Immature natural killer cell (primary cell): ENCODE results near the gene GID8. TPM values are rescaled to one million over a fixed set of nuclear protein-coding genes. Genes with fewer than 3 reads are reported as not detected.

Experiments
- DNase-seq, 3 donors: peaks; one replicate each; pipeline ENCODE4 v3.0.0; 2022; ENCODE audit warnings: mixed read lengths in 1 of 3
- H3K27ac Mint-ChIP-seq, 6 donors: one replicate each; pipeline ENCODE4 v1.8.0; 2020; ENCODE audit warnings: mixed read lengths in 6 of 6, mild to moderate bottlenecking in 5 of 6, inconsistent platforms in 4 of 6, moderate library complexity in 3 of 6
- H3K27me3 Mint-ChIP-seq, 3 donors: one replicate each; pipeline ENCODE4 v1.8.0; 2020 to 2021; ENCODE audit warnings: low read depth in 3 of 3, mild to moderate bottlenecking in 3 of 3, mixed read lengths in 3 of 3, moderate library complexity in 3 of 3, inconsistent platforms in 1 of 3
- H3K36me3 Mint-ChIP-seq, 3 donors: one replicate each; pipeline ENCODE4 v1.8.0; 2020; ENCODE audit warnings: mixed read lengths in 3 of 3, inconsistent platforms in 2 of 3, mild to moderate bottlenecking in 2 of 3
- H3K4me1 Mint-ChIP-seq, 2 donors: one replicate each; pipeline ENCODE4 v1.8.0; 2020; ENCODE audit warnings: inconsistent platforms in 2 of 2, mild to moderate bottlenecking in 2 of 2, mixed read lengths in 2 of 2, moderate library complexity in 1 of 2
- H3K4me3 Mint-ChIP-seq, 5 donors: one replicate each; pipeline ENCODE4 v1.8.0; 2020; ENCODE audit warnings: mild to moderate bottlenecking in 5 of 5, mixed read lengths in 5 of 5, inconsistent platforms in 3 of 5, moderate library complexity in 3 of 5
- H3K9me3 Mint-ChIP-seq, 6 donors: one replicate each; pipeline ENCODE4 v1.8.0; 2020; ENCODE audit warnings: mild to moderate bottlenecking in 6 of 6, mixed read lengths in 6 of 6, inconsistent platforms in 4 of 6, moderate library complexity in 3 of 6
- polyA plus RNA-seq, 3 donors: library from polyadenylated mRNA; unstranded; fragments of 300-500 nt; fragmentation: Illumina TruSeq; gene quantifications; one replicate each; pipeline ENCODE4 v1.2.3, GENCODE V29; 2021

The GID8 gene
- polyA plus RNA-seq, 3 donors from 2014 or later = 20.7 to 26.8 (median 21.3) TPM

DNA sequence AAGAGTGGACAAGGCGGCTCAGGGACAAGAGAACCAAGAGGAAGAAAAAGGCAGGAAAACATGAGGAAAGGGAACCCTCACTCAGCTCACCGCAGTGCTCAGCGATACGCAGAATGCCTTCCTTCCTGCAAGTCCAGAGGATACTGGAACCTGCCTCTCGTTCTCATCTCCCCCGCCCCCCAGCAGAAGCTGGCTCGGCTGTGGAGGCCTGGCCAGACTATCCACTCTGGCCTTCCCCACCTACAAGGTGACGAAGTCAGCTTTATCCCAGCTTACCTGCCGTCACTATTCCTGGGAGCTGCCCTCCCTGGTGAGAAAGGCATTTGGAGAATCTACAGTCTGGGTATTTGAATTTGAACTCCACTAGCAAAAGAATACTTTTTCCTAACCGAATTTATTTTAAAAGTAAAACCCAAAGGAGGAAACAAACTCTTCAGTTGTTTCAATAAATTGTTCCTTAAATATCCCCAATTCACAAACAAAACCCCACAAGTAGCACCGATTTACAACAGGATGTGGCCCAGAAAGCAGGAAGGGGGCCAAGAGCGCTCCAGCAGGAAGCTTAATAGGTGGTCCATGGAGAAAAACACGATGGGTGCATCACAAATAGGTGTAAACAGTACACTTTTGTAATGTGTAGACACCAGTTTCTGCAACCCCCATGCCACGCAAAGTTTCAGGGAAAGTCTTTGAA is 9.6 kb upstream of the GID8 start:
- Mint-ChIP-seq H3K27me3 (peaks cover 2 to 18% (median 8%) of the 10 kb centered on the region in 3 donors), H3K4me3 (peak overlapping the region; percentile 90 to 97 (median 93)), H3K9me3 (no peaks in the 10 kb centered on the region), H3K4me1 (peaks cover 62 to 73% of the 10 kb centered on the region in 2 donors), H3K27ac (peak overlapping the region; percentile 73 to 96 (median 94)), H3K36me3 (peaks cover 0 to 3% (median 0%) of the 10 kb centered on the region in 3 donors)
- peak in 1 of 3 donors; percentile 14 for DNase-seq

DNA sequence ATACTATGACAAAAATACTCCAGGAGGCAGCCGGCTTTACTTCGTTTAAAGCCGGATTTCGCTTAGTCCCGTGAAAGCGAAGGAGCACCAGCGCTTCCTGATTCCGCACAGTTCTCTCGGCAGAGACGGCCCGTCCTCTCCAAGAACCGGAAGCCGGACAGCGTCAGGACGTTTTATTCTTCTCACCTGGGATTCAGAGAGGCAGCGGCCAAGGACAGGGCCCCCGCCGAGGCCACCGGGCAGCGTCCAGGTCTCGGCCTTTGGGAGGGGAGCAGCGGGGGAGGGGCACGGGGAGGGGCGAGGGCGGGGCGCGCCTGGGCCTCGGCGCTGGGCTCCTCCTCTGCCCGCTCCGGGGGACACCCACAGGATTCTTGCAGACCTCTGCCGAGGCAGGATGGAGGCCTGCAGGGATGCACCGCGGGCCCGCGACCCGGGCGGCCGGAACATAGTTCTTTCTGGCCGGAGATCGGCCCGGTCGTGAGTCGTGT is 8.9 kb upstream of the GID8 start:
- H3K4me3 Mint-ChIP-seq = peak overlapping the region; percentile 90 to 97 (median 93)
- H3K4me1 Mint-ChIP-seq = peaks cover 55 to 66% of the 10 kb centered on the region in 2 donors
- H3K36me3 Mint-ChIP-seq = peaks cover 0 to 3% (median 0%) of the 10 kb centered on the region in 3 donors
- DNase-seq = peak; percentile 45 to 54 (median 51)
- H3K27me3 Mint-ChIP-seq = peaks cover 2 to 18% (median 8%) of the 10 kb centered on the region in 3 donors
- H3K27ac Mint-ChIP-seq = peak overlapping the region; percentile 73 to 96 (median 94)
- no peaks in the 10 kb centered on the region for H3K9me3 Mint-ChIP-seq

DNA sequence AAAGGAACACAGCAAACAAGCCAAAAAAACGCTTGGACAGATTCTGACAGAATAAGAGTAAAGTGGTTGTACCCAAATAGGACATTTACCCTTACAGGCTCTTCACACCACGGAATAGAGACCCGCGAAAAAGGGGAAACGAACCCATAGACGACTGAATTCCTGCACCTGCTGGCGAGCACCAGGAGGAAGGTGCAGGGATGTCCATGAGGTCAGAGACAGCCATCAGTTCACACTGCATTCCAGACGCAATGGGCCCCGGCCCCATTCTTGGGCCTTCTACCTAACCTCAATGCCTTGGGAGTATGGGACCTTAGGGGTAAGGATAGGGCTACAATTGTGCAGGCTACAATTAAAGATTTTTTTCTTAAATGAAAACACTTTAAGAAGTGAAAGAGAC is 6.5 kb upstream of the GID8 start:
- Mint-ChIP-seq H3K9me3 (no peaks in the 10 kb centered on the region), H3K4me3 (no peak overlapping the region), H3K36me3 (no peaks in the 10 kb centered on the region), H3K27me3 (peaks cover 0 to 5% (median 1%) of the 10 kb centered on the region in 3 donors), H3K4me1 (peaks cover 40 to 50% of the 10 kb centered on the region in 2 donors), H3K27ac (peak overlapping the region in 1 of 6 donors; percentile 59)
- no peak for DNase-seq

DNA sequence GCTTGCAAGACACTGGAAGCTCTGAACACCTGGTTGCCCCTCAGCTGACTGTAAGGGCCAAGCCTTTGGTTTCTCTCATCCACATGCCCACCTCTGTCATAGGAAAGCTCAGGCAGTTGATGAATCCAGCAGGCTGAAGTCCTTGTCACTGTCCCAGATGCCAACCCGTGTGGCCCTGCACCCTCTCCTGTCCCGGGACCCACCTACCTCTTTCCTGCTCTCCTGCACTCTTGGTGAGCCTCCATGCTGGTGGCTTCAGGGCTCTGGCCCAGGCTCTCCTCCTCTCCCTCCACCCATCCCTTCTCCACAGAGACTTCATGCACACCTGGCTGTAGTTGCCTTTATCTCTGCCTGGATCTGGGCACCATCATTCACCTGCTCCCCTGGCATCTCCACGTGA is 4.0 kb upstream of the GID8 start:
- Mint-ChIP-seq H3K9me3 (no peaks in the 10 kb centered on the region), H3K27ac (no peak overlapping the region), H3K4me3 (no peak overlapping the region), H3K36me3 (no peaks in the 10 kb centered on the region), H3K4me1 (peaks cover 30 to 47% of the 10 kb centered on the region in 2 donors), H3K27me3 (peaks cover 6 to 15% (median 6%) of the 10 kb centered on the region in 3 donors)
- DNase-seq = no peak

DNA sequence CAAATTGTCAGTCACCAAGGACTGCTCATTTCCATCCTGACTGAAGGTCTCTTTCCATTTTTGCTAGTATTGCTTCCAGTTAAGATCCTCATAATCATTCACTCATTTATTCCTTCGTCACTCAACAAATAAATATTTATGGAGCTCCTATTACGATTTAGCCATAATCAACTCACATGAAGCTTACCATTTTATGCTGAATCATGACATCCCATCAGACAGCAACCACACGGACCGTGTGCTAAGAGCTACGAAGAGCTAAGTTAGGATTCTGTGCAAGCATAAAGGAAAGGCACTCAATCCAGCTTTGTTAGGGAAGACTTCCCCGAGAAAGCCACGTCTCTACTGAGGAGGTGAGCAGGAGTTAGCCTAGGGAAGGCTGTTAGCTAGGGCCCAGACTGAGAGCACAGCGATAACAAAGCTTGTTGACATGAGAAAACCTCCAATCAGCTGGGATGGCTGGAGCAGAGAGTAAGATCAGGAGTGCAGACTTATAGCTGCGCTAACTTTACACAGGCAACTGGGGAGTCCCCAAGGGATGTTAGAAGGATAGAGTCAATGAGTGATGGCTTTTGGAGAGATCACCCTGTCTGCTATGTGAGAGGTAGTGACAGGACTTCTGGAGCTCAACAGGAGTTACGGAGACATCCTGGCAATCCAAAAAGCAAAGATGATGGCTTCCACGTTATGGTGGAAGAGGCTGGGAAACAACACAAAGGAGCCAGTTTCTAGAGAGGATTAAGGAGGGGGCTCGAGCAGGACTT is 2.6 kb upstream of the GID8 start:
- no peak overlapping the region for H3K27ac Mint-ChIP-seq
- no peak overlapping the region for H3K4me3 Mint-ChIP-seq
- H3K36me3 Mint-ChIP-seq = no peaks in the 10 kb centered on the region
- DNase-seq = no peak
- peaks cover 29 to 48% of the 10 kb centered on the region in 2 donors for H3K4me1 Mint-ChIP-seq
- no peaks in the 10 kb centered on the region for H3K9me3 Mint-ChIP-seq
- H3K27me3 Mint-ChIP-seq = peaks cover 6 to 15% (median 6%) of the 10 kb centered on the region in 3 donors

DNA sequence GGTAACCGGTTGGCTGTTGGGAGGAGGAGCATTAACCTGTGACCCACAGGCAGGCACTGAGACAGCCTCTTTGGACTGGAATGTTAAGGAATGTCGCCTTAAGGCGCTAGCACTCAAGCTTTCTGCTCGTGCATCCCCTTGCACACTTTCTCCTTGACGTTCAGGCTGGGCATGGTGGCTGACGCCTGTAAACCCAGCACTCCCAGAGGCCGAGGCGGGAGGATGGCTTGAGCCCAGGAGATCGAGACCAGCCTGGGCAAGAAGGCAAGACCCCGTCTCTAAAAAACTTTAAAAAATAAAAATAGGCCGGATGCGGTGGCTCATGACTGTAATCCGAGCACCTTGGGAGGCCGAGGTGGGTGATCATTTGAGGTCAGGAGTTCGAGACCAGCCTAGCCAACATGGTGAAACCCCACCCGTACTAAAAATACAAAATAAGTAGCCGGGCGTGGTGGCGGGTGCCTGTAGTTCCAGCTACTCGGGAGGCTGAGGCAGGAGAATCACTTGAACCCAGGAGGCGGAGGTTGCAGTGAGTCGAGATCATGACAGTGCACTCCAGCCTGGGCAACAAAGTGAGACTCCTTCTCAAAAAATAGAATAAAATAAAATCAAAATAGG is 1.9 kb upstream of the GID8 start:
- Mint-ChIP-seq H3K4me3 (peak overlapping the region in 2 of 5 donors; percentile 41 to 97), H3K27me3 (peaks cover 6 to 15% (median 6%) of the 10 kb centered on the region in 3 donors), H3K36me3 (no peaks in the 10 kb centered on the region), H3K4me1 (peaks cover 29 to 52% of the 10 kb centered on the region in 2 donors), H3K9me3 (no peaks in the 10 kb centered on the region), H3K27ac (no peak overlapping the region)
- DNase-seq = no peak

DNA sequence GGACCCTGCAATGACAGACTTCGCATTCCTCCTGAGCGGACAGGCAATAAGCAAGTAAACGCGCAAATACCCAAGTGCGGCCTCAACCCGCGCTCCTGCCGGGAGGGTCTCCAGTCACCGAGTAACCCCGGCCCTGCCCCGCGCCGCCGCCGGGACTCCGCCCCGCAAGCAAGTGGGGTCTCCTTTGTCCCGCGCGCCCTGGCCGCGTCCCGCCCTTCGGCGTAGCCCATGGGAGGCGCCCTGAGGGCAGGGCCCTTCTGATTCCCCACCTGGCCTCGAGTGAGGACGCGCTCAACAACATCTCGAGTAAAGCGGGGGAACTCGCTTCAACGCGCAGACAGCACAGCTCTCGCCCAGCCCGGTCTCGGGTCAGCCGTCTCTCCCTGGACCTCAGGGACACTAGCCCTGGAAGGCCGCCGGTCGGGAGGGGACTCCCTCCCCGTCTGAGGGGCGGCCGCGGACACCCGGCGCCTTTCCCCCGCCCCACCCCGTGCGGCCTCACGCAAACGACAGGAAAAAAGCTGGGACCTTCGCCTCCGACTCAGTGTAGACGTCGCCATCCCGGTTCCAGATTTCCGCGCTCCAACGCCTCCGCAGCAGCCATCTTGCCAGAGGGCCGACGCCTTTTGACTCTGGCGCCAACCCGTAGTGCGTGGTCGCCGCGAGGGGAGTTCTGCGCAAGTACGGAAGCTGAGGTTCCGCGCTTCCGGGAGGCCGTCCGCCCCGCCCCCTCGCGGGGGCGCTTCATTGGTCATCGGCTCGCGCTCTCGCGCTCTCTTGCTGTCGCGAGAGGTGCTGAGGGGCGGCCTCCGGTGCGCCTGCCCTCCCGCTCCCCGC is 461 bp upstream of the GID8 start:
- H3K4me3 Mint-ChIP-seq = peak overlapping the region; percentile 96 to 99 (median 97)
- no peaks in the 10 kb centered on the region for H3K9me3 Mint-ChIP-seq
- H3K27ac Mint-ChIP-seq = peak overlapping the region; percentile 92 to 98 (median 96)
- peaks cover 6 to 15% (median 6%) of the 10 kb centered on the region in 3 donors for H3K27me3 Mint-ChIP-seq
- DNase-seq = peak; percentile 97
- H3K4me1 Mint-ChIP-seq = peaks cover 33 to 61% of the 10 kb centered on the region in 2 donors
- peaks cover 0 to 4% (median 0%) of the 10 kb centered on the region in 3 donors for H3K36me3 Mint-ChIP-seq

DNA sequence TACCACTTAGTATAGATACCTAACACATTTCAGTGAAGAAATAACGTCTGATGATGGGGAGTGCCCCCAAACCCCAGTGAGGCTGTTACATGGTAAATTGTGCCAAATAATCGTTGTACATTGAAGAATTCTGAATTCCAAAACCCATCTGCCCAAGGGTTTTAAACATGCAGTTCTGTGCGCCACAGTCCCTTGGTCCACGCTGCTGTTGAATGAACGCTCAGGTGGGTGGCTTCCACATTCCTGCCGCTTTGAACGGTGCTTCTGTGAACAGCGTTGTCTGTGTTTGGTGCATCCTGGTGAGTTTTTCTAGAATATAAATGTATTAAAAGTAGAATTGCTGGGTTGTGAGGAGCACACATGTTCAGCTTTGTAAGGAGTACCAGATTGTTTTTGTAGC is 2.9 kb downstream of the GID8 start:
- Mint-ChIP-seq H3K27ac (no peak overlapping the region), H3K4me1 (peaks cover 33 to 51% of the 10 kb centered on the region in 2 donors), H3K4me3 (peak overlapping the region in 2 of 5 donors; percentile 32 to 36), H3K27me3 (peaks cover 6 to 15% (median 6%) of the 10 kb centered on the region in 3 donors), H3K9me3 (no peaks in the 10 kb centered on the region), H3K36me3 (peaks cover 10 to 23% (median 10%) of the 10 kb centered on the region in 3 donors)
- DNase-seq = no peak

DNA sequence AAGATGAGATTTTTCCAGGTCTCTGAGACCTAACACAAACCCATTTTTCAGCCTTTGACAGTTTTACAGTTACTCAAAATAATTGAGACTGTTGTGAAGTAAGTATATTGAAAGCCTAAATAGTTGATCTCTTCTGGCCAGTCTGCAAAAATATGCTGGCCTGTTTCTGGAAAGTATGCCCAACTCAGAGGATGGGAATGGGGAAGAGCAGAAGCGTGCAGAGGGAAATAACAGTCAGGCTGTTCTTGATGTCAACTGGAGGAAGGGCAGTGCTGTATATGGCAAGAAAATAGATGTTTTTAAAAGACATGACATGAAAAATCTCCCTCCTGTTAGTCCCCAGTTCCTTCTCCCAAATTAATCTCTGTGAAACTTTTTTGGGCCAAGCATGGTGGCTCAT is 3.8 kb downstream of the GID8 start:
- peaks cover 10 to 23% (median 14%) of the 10 kb centered on the region in 3 donors for H3K36me3 Mint-ChIP-seq

DNA sequence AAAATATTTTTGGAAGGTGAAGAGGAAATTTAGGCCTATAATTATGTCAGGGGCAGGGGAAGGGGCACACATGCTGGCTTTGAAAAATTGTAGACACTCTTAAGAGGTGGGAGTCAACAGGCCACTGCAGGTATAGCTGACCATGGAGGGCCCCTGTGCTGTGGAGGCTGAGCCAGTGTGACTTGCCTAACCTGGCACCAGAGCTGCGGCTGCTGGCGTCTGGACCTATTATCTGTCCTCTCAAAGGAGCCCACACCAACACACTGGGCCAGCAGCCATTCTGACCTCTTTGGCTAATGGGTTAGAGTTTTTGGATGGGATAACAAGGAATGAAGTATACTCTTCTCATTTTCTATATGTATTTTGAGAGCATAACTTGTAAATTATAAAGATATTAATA is 4.5 kb downstream of the GID8 start:
- H3K9me3 Mint-ChIP-seq = no peaks in the 10 kb centered on the region
- peaks cover 15 to 28% (median 19%) of the 10 kb centered on the region in 3 donors for H3K36me3 Mint-ChIP-seq
- peaks cover 26 to 42% of the 10 kb centered on the region in 2 donors for H3K4me1 Mint-ChIP-seq
- peaks cover 6 to 12% (median 6%) of the 10 kb centered on the region in 3 donors for H3K27me3 Mint-ChIP-seq
- DNase-seq = no peak
- no peak overlapping the region for H3K27ac Mint-ChIP-seq
- H3K4me3 Mint-ChIP-seq = no peak overlapping the region

More for the DNA sequence above, 3.8 kb downstream of the GID8 start:
- Mint-ChIP-seq H3K4me1 (peaks cover 29 to 49% of the 10 kb centered on the region in 2 donors), H3K27ac (no peak overlapping the region), H3K9me3 (no peaks in the 10 kb centered on the region), H3K27me3 (peaks cover 6 to 15% (median 6%) of the 10 kb centered on the region in 3 donors), H3K4me3 (no peak overlapping the region)
- DNase-seq = no peak

DNA sequence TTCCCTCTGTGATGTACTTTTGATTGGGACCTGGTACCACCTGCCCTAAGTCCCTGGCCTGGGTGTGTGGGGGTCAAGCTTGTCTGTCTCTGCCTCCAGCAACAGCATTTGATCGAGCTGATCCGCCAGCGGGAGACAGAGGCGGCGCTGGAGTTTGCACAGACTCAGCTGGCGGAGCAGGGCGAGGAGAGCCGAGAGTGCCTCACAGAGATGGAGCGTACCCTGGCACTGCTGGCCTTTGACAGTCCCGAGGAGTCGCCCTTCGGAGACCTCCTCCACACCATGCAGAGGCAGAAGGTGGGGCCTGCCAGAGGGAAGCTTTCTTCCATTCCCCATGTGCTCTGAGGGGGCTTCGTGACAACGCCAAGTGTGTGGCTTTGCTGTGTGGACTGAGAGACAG is 5.4 kb downstream of the GID8 start:
- H3K27me3 Mint-ChIP-seq = peaks cover 2 to 7% (median 3%) of the 10 kb centered on the region in 3 donors
- peaks cover 23 to 34% of the 10 kb centered on the region in 2 donors for H3K4me1 Mint-ChIP-seq
- no peaks in the 10 kb centered on the region for H3K9me3 Mint-ChIP-seq
- H3K27ac Mint-ChIP-seq = no peak overlapping the region
- H3K36me3 Mint-ChIP-seq = peaks cover 19 to 36% (median 20%) of the 10 kb centered on the region in 3 donors
- no peak for DNase-seq
- no peak overlapping the region for H3K4me3 Mint-ChIP-seq

DNA sequence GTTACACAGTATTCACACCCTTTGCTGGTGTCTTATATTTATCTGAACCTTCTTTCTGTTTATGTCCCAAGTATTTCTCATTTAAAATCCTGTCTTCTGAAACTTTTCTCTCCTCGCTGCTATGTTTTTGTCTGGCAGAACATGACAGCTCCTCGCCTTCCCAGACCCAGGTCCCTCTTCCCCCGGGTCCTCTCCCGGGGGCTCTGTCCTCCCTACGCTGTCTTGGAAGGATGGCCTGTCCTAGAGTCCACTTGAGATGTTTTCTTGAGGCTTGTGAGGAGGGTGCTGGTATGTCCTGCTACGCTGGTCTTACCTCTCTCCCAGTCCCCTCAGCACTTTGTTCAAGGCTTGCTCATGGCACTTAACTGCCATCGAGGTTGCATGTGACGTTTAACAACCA is 6.2 kb downstream of the GID8 start:
- DNase-seq = no peak
- Mint-ChIP-seq H3K36me3 (peaks cover 20 to 36% (median 26%) of the 10 kb centered on the region in 3 donors), H3K4me1 (peaks cover 15 to 26% of the 10 kb centered on the region in 2 donors), H3K27ac (no peak overlapping the region), H3K27me3 (peaks cover 0 to 2% (median 0%) of the 10 kb centered on the region in 3 donors), H3K9me3 (no peaks in the 10 kb centered on the region), H3K4me3 (no peak overlapping the region)

DNA sequence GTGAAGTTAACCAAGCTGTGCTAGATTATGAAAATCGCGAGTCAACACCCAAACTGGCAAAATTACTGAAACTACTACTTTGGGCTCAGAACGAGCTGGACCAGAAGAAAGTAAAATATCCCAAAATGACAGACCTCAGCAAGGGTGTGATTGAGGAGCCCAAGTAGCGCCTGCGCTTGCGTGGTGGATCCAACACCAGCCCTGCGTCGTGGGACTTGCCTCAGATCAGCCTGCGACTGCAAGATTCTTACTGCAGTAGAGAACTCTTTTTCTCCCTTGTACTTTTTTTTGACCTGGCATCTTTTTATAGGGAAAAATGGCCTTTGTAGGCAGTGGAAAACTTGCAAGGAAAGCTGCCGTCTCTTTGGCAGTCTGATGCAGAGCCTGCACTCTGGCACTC is 6.8 kb downstream of the GID8 start:
- Mint-ChIP-seq H3K27me3 (peaks cover 0 to 2% (median 0%) of the 10 kb centered on the region in 3 donors), H3K9me3 (no peaks in the 10 kb centered on the region), H3K36me3 (peaks cover 20 to 36% (median 28%) of the 10 kb centered on the region in 3 donors), H3K4me3 (no peak overlapping the region), H3K4me1 (peaks cover 10 to 21% of the 10 kb centered on the region in 2 donors), H3K27ac (no peak overlapping the region)
- no peak for DNase-seq
